GM23338 (cell line): Measurements from ENCODE around the gene CORO7.

Experiments
- CREB1 ChIP-seq: fragments of 250-450 bp; sonication (Bioruptor Pico); IDR thresholded peaks from 2 replicates; pipeline ENCODE4 v1.5.0; 2020; ENCODE audit warnings: low read depth, mild to moderate bottlenecking, moderate library complexity
- CTCF ChIP-seq, 2 experiments: fragments of 200-600 bp in 1 of 2; sonication (generic) in 1 of 2; conservative IDR thresholded peaks; 2 replicates each; pipeline versions ENCODE4 v1.5.1 to v1.6.1; 2016 to 2017; ENCODE audit warnings: antibody characterized with exemption in 2 of 2, low read depth in 2 of 2, mild to moderate bottlenecking in 2 of 2, moderate library complexity in 1 of 2
- EZH2 ChIP-seq: fragments of 200-600 bp; sonication (generic); IDR thresholded peaks from one replicate; pipeline ENCODE4 v1.8.0; 2017; ENCODE audit warnings: antibody characterized with exemption, mild to moderate bottlenecking, low read depth; ENCODE audit not compliant: unreplicated experiment
- EZH2phosphoT487 ChIP-seq: fragments of 200-600 bp; sonication (generic); IDR thresholded peaks from one replicate; pipeline ENCODE4 v1.8.1; 2018; ENCODE audit warnings: antibody characterized with exemption; ENCODE audit not compliant: unreplicated experiment
- JUNB ChIP-seq: IDR thresholded peaks from one replicate; pipeline ENCODE4 v1.6.1; 2016; ENCODE audit warnings: antibody characterized with exemption; ENCODE audit not compliant: unreplicated experiment
- POLR2AphosphoS5 ChIP-seq: IDR thresholded peaks from 2 replicates; pipeline ENCODE4 v1.6.1; 2016; ENCODE audit warnings: antibody characterized with exemption, low read depth
- STAT1 ChIP-seq: IDR thresholded peaks from one replicate; pipeline ENCODE4 v1.6.1; 2016; ENCODE audit warnings: antibody characterized with exemption; ENCODE audit not compliant: unreplicated experiment
- ZNF114 ChIP-seq: fragments of 250-450 bp; sonication (Bioruptor Pico); IDR thresholded peaks from 2 replicates; pipeline ENCODE4 v1.5.0; 2020; ENCODE audit warnings: mild to moderate bottlenecking, moderate library complexity
- ZNF331 ChIP-seq: fragments of 250-450 bp; sonication (Bioruptor Pico); IDR thresholded peaks from 2 replicates; pipeline ENCODE4 v1.5.0; 2020; ENCODE audit warnings: low read depth, mild to moderate bottlenecking, moderate library complexity
- TF ChIP-seq, protein P1 (sequence below): IDR thresholded peaks from one replicate; pipeline ENCODE4 v1.6.1; 2018; ENCODE audit warnings: antibody characterized with exemption; ENCODE audit not compliant: unreplicated experiment
- TF ChIP-seq, protein P2 (sequence below): IDR thresholded peaks from 2 replicates; pipeline ENCODE4 v1.6.1; 2016; ENCODE audit warnings: antibody characterized with exemption

- TF ChIP-seq CTCF (conservative IDR thresholded peaks at IDR 0.05; ENCODE audit: low read depth in 2 of 2) = peak; percentile 91 to 96
- no peak for TF ChIP-seq EZH2phosphoT487
- no peak for TF ChIP-seq POLR2AphosphoS5
- TF ChIP-seq, protein P1, sequence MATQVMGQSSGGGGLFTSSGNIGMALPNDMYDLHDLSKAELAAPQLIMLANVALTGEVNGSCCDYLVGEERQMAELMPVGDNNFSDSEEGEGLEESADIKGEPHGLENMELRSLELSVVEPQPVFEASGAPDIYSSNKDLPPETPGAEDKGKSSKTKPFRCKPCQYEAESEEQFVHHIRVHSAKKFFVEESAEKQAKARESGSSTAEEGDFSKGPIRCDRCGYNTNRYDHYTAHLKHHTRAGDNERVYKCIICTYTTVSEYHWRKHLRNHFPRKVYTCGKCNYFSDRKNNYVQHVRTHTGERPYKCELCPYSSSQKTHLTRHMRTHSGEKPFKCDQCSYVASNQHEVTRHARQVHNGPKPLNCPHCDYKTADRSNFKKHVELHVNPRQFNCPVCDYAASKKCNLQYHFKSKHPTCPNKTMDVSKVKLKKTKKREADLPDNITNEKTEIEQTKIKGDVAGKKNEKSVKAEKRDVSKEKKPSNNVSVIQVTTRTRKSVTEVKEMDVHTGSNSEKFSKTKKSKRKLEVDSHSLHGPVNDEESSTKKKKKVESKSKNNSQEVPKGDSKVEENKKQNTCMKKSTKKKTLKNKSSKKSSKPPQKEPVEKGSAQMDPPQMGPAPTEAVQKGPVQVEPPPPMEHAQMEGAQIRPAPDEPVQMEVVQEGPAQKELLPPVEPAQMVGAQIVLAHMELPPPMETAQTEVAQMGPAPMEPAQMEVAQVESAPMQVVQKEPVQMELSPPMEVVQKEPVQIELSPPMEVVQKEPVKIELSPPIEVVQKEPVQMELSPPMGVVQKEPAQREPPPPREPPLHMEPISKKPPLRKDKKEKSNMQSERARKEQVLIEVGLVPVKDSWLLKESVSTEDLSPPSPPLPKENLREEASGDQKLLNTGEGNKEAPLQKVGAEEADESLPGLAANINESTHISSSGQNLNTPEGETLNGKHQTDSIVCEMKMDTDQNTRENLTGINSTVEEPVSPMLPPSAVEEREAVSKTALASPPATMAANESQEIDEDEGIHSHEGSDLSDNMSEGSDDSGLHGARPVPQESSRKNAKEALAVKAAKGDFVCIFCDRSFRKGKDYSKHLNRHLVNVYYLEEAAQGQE = no peak
- no peak for TF ChIP-seq EZH2
- no peak for TF ChIP-seq STAT1
- no peak for TF ChIP-seq JUNB
- TF ChIP-seq CREB1 = no peak
- no peak for TF ChIP-seq ZNF331 (CRISPR knock-in tag)
- no peak for TF ChIP-seq ZNF114 (CRISPR knock-in tag)
- TF ChIP-seq, protein P2, sequence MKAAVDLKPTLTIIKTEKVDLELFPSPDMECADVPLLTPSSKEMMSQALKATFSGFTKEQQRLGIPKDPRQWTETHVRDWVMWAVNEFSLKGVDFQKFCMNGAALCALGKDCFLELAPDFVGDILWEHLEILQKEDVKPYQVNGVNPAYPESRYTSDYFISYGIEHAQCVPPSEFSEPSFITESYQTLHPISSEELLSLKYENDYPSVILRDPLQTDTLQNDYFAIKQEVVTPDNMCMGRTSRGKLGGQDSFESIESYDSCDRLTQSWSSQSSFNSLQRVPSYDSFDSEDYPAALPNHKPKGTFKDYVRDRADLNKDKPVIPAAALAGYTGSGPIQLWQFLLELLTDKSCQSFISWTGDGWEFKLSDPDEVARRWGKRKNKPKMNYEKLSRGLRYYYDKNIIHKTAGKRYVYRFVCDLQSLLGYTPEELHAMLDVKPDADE = no peak
Measured at GRCh38 chr16:4330277-4330874, 86.0 kb downstream of the CORO7 start.
